ENCODE measurements around the gene CDPF1. TPM values are rescaled to one million over a fixed set of nuclear protein-coding genes. Genes with fewer than 3 reads are reported as not detected.

Gene CDPF1
- total and polyA plus RNA-seq, 2 donors (not counting 3 experiments of a cell fraction or from before 2014, with no cell fraction given): 9.7 to 9.9 TPM

DNA sequence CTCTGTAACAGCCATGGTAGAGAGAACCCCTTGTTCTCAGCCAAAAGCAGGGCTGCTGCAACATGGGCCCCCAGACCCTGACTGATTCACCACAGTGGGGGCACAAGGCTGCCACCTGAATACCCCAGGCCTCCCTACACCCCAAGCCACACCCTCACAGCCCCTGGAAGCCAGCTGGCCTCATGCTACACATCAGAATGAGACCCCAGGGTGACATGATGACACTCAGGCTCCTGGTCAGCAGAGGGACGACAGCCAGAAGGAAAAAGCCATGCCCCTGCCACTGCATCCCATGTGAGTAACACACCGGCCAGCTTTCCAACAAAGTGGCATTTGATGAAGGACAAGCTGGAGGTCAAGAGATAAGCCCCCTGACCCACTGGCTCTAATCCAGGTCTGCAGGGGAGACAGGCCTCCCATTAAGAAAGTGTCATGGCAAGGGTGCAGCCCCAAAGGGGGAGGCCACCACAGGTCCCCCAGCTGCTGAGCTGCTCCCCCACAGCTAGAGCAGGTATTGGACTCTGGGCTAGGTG, 2.6 kb downstream of the CDPF1 start:
- CTCF ChIA-PET: no interaction called here
- Histone ChIP-seq H3K36me3 (ENCODE audit: control insufficient read depth in 2 of 2, extremely low read depth in 1 of 2, insufficient read depth in 2 of 2, low read length in 2 of 2) (no peaks in the 10 kb centered on the region), H2AFZ (ENCODE audit: low read depth, low read length) (no peak overlapping the region), H3K9me1 (replicated peaks; ENCODE audit: control insufficient read depth, extremely low read depth, insufficient read depth, low read length) (no peaks in the 10 kb centered on the region), H3K9me3 (replicated peaks; ENCODE audit: control insufficient read depth, insufficient read depth, low read length) (no peaks in the 10 kb centered on the region), H3K27me3 (ENCODE audit: control insufficient read depth in 2 of 2, insufficient read depth in 2 of 2, low read length in 2 of 2) (no peaks in the 10 kb centered on the region), H4K20me1 (replicated peaks; ENCODE audit: control insufficient read depth, extremely low read depth, insufficient read depth, low read length) (no peaks in the 10 kb centered on the region), H3K4me1 (ENCODE audit: control insufficient read depth, extremely low read depth, insufficient read depth, low read length) (peaks cover 6% of the 10 kb centered on the region), H3K79me2 (ENCODE audit: control insufficient read depth, insufficient read depth, low read length) (peaks cover 1% of the 10 kb centered on the region), H3K27ac (ENCODE audit: insufficient read depth, low read depth, low read length) (no peak overlapping the region), H3K4me2 (ENCODE audit: insufficient read depth, low read length) (no peak overlapping the region), H3K9ac (replicated peaks; ENCODE audit: extremely low read depth, insufficient read depth, low read length) (no peak overlapping the region), H3K4me3 (replicated peaks in 1 of 3; ENCODE audit: insufficient read depth in 1 of 3, low read depth in 1 of 3, low read length in 3 of 3) (no peak overlapping the region)
- dilution Hi-C loops (cut with MboI; ENCODE audit: extremely low pct_ligation_motif_present, low sequenced_read_pairs) (no loop called here), intact Hi-C loops (cut with micrococcal nuclease) (no loop called here)
- no peak for TF ChIP-seq POLR2AphosphoS5 (IDR thresholded peaks at IDR 0.05; ENCODE audit: insufficient read depth, low read depth, low read length)
- TF ChIP-seq GATA2 (IDR thresholded peaks at IDR 0.05; ENCODE audit: insufficient read depth, insufficient read length, low read depth, low read length): no peak
- TF ChIP-seq EZH2 (IDR thresholded peaks at IDR 0.05; ENCODE audit: borderline replicate concordance, low read depth, low read length, severe bottlenecking): no peak
- TF ChIP-seq, protein P1, sequence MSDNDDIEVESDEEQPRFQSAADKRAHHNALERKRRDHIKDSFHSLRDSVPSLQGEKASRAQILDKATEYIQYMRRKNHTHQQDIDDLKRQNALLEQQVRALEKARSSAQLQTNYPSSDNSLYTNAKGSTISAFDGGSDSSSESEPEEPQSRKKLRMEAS (IDR thresholded peaks at IDR 0.05; ENCODE audit: insufficient read depth, insufficient read length): no peak
- TF ChIP-seq JUN (IDR thresholded peaks at IDR 0.05; ENCODE audit: borderline replicate concordance, insufficient read depth, insufficient read length, low read depth): no peak
- no peak for TF ChIP-seq CTCF (IDR thresholded peaks at IDR 0.05; ENCODE audit: extremely low read depth in 1 of 2, insufficient read depth in 1 of 2, low read depth in 1 of 2, low read length in 2 of 2)
- no peak for TF ChIP-seq POLR2A (IDR thresholded peaks at IDR 0.05; ENCODE audit: low read depth, low read length)
- no peak for TF ChIP-seq MYC (IDR thresholded peaks at IDR 0.05; ENCODE audit: low read depth, low read length)
- no peak for TF ChIP-seq FOS (IDR thresholded peaks at IDR 0.05; ENCODE audit: borderline replicate concordance, insufficient read depth, low read length)
- FAIRE-seq (no peak), DNase-seq (ENCODE audit: low read depth, low spot score) (no peak)
- POLR2A ChIA-PET: no interaction called here
- BruUV-seq (replicated peaks): no TSS peak

All from endothelial cell of umbilical vein (primary cell).